Bronchial epithelial cell (primary cell): Measurements from ENCODE around the gene C14orf119. TPM values are rescaled to one million over a fixed set of nuclear protein-coding genes. Genes with fewer than 3 reads are reported as not detected.
A peak's percentile ranks its signal among the peaks of the same experiment; 100 is the strongest.

ENCODE experiments used
- DNase-seq: peaks from one replicate; pipeline ENCODE4 v3.0.0-alpha.2; 2010; ENCODE audit warnings: low read depth
- FAIRE-seq: peaks from 2 replicates; lab custom pipeline; 2011; peaks lifted over from hg19 to GRCh38; lab: Jason Lieb, UNC
- H3K27me3 ChIP-seq: 2 replicates; pipeline ENCODE4 v1.5.1; 2011; ENCODE audit warnings: low read length; ENCODE audit not compliant: control insufficient read depth, insufficient read depth
- H3K36me3 ChIP-seq: 2 replicates; pipeline ENCODE4 v1.5.1; 2011; ENCODE audit warnings: low read length; ENCODE audit not compliant: control insufficient read depth, insufficient read depth
- H3K4me3 ChIP-seq: 2 replicates; pipeline ENCODE4 v1.5.1; 2011; ENCODE audit warnings: mild to moderate bottlenecking, low read depth, low read length, control low read depth
- total RNA-seq: library from RNA; depleted of rRNA; stranded (reverse); fragments of >200 nt; gene quantifications from 2 replicates; pipeline ENCODE4 v1.2.1, GENCODE V29; 2014
- TF ChIP-seq, protein P1 (sequence below): IDR thresholded peaks from 2 replicates; pipeline ENCODE4 v1.5.1; 2011; ENCODE audit warnings: mild to moderate bottlenecking, moderate library complexity, low read length, control low read depth, inconsistent platforms; ENCODE audit not compliant: insufficient read depth, severe bottlenecking

The C14orf119 gene, protein sequence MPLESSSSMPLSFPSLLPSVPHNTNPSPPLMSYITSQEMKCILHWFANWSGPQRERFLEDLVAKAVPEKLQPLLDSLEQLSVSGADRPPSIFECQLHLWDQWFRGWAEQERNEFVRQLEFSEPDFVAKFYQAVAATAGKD
- total RNA-seq: 51.9 and 59.1 TPM in 2 replicates

DNA sequence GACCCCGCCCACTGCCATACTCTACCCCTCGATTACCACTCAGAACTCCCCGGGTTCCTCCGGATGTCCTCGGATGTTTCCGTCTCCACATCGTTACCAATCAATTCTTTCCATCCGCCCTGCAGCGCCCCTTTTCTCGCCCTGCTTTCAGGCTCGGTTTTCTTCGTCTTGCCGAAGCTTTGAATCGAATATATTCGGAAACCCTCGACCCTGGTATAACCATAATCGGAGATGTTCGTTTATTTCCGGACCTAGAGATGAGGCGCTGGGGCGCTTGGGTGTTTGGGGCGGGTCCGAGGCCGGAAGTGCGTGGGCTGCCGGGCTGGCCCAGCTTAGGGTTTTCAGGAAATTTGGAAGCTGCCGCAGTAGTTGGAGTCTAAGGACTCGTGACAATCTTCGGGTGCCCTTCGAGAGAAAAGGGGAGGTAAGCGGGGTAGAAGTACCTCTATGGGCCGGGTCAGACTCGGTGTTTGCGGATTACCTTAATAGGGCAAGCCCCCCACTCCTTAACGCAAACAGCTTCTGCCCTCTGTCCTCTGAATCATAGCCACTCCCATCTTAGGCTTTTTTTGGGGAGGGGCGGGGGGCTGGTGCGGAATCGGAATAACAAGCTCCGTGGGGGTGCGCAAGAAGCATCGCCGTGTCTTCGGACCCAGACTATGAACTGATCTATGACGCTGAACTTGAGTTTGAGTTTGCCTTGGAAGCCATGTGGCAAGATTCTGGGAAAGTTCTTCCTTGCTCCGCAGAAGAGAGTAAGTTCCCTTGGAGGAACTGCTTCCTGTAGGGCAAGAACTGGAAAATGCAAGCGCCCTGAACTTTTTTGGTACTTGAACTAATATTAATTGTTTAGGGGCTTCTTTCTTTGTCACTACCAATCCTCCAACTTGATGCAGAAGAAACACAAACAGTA lies at the start of gene C14orf119:
Gene C14orf119, plus strand, starts transcription at position 310 of the 913 bp plus-strand sequence. CDS start 2,154 bp downstream, outside the sequence.
- FAIRE-seq: no peak
- peak; percentile 99 for DNase-seq
- peaks cover 7% of the 10 kb centered on the region for H3K36me3 ChIP-seq
- peak within 1 kb of the TSS; percentile 78 for H3K4me3 ChIP-seq
- no peaks in the 10 kb centered on the region for H3K27me3 ChIP-seq
- TF ChIP-seq, protein P1, sequence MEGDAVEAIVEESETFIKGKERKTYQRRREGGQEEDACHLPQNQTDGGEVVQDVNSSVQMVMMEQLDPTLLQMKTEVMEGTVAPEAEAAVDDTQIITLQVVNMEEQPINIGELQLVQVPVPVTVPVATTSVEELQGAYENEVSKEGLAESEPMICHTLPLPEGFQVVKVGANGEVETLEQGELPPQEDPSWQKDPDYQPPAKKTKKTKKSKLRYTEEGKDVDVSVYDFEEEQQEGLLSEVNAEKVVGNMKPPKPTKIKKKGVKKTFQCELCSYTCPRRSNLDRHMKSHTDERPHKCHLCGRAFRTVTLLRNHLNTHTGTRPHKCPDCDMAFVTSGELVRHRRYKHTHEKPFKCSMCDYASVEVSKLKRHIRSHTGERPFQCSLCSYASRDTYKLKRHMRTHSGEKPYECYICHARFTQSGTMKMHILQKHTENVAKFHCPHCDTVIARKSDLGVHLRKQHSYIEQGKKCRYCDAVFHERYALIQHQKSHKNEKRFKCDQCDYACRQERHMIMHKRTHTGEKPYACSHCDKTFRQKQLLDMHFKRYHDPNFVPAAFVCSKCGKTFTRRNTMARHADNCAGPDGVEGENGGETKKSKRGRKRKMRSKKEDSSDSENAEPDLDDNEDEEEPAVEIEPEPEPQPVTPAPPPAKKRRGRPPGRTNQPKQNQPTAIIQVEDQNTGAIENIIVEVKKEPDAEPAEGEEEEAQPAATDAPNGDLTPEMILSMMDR: no peak

DNA sequence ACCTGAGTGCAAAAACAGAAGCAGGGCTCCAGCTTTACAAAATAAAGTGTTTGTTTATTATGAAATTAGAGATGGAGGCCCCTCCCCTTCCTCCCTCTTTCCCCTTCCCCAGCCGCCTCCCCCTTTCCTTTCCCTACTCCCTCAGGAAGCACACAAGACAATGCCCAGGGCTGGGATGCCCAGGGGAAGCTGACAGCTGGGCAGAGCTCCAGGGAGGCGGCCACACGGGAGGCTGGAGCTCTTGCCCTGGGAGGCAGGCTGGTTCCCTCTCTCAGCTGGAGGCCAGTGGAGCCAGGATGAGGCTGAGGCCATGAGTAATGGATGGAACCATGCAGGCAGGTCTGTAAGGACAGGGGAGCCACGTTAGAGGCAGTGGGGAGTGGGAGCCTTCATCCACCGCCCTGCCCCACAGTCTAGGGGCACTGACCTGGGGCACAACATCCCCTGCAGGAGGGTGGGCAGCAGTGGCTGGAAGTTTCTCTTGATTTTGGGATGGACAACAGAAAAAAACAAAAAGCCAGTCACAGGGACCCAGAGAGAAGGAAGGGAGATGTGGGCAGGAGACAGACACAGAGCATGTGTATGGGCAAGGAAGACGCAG lies 48.2 kb upstream of the C14orf119 start:
- Histone ChIP-seq H3K36me3 (no peaks in the 10 kb centered on the region), H3K27me3 (no peaks in the 10 kb centered on the region), H3K4me3 (no peak overlapping the region)
- DNase-seq (no peak), FAIRE-seq (no peak)
- TF ChIP-seq, protein P1: no peak

DNA sequence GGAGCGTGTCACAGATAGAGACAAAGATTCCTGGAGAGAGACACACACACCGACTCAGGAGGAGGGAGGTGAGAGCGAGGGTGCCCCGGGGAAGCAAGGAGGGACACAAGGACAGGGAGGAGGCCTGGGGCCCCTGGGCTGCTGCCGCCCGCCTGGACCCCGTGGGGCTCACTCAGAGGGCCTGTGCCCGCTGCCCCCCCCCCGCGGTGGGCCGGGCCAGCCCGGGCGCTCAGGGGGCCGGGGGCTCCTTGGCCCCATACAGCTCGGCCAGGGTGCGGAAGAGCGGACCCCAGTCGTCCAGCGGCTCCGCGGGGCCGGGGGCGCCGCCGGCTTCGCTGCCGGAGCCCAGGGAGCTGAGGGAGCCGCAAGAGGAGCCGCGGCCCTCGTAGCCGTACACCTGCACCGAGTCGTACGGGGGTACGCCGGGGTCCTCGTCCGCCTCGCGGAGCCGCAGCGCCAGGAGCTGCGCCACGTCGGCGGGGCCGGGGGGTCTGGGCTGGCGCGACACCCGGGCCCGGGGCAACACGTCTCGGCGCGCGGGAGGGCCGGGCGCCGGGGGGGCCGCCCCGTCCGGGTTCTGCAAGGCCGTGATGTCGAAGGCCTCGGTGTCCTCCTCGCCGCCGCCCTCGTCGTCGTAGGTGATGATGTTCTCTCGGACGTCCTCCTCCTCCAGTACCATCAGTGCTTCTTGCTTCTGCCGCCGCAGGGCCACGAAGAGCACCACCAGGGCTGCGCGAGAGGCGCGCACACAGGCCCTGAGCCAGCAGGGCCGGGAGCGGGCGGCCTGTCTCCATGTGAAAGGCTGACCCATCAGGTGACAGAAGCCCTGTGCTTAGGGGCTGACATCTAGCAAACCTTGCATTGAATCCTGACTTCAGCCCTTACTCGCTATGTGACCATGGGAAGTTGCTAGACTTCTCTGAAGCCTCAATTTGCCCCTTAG lies 47.3 kb upstream of the C14orf119 start:
- no peaks in the 10 kb centered on the region for H3K27me3 ChIP-seq
- FAIRE-seq (no peak), DNase-seq (no peak)
- H3K36me3 ChIP-seq: no peaks in the 10 kb centered on the region
- H3K4me3 ChIP-seq: no peak overlapping the region
- TF ChIP-seq, protein P1: no peak

DNA sequence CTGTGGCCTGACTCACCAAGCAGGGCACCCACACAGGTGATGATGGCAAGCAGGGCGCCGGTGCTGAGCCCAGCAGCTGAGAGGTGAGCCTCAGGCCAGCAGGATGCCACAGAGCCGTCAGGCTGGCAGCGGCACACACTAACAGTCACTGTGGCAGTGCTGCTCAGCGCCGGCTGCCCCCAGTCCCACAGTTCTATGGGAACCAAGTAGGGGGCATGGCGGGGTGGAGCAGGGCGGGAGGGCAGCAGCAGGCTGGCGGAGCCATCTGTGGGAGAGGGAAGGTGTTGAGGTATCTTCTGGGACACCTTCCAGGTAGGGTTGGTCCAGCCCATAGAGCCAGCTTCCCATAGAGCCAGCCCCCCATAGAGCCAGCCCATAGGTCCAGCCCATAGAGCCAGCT lies 46.3 kb upstream of the C14orf119 start:
- Histone ChIP-seq H3K4me3 (no peak overlapping the region), H3K36me3 (no peaks in the 10 kb centered on the region), H3K27me3 (no peaks in the 10 kb centered on the region)
- FAIRE-seq (no peak), DNase-seq (no peak)
- TF ChIP-seq, protein P1: no peak
